H9 (cell line): ENCODE data around the gene OSBPL2. TPM values are rescaled to one million over a fixed set of nuclear protein-coding genes. Genes with fewer than 3 reads are reported as not detected.

ENCODE experiments used
- DNase-seq: peaks from one replicate; pipeline ENCODE4 v3.0.0-alpha.2; 2017
- H2AFZ ChIP-seq: one replicate; pipeline ENCODE4 v1.6.1; 2013; ENCODE audit warnings: mild to moderate bottlenecking, low read length, control low read depth, moderate library complexity
- H2AK5ac ChIP-seq: 2 replicates; pipeline ENCODE4 v1.6.1; 2013; ENCODE audit warnings: low read length, control low read depth, mixed read lengths; ENCODE audit not compliant: insufficient read length
- H2BK120ac ChIP-seq: one replicate; pipeline ENCODE4 v1.6.1; 2013; ENCODE audit warnings: low read depth, mild to moderate bottlenecking, low read length, control low read depth, inconsistent platforms; ENCODE audit not compliant: poor library complexity, severe bottlenecking
- H2BK12ac ChIP-seq: 2 replicates; pipeline ENCODE4 v1.6.1; 2013; ENCODE audit warnings: low read length, control low read depth, mixed read lengths, low read depth; ENCODE audit not compliant: insufficient read length
- H2BK15ac ChIP-seq: 2 replicates; pipeline ENCODE4 v1.6.1; 2013; ENCODE audit warnings: low read depth, low read length, control low read depth
- H2BK20ac ChIP-seq: one replicate; pipeline ENCODE4 v1.6.1; 2013; ENCODE audit warnings: low read depth, mild to moderate bottlenecking, low read length, control low read depth, inconsistent platforms; ENCODE audit not compliant: poor library complexity, severe bottlenecking
- H2BK5ac ChIP-seq: 2 replicates; pipeline ENCODE4 v1.6.1; 2013; ENCODE audit warnings: low read length, control low read depth, mixed read lengths; ENCODE audit not compliant: insufficient read length
- H3K14ac ChIP-seq: 2 replicates; pipeline ENCODE4 v1.6.1; 2013; ENCODE audit warnings: low read length, control low read depth; ENCODE audit not compliant: insufficient read depth
- H3K18ac ChIP-seq: 2 replicates; pipeline ENCODE4 v1.6.1; 2013; ENCODE audit warnings: low read depth, mild to moderate bottlenecking, mixed read lengths, low read length, control low read depth; ENCODE audit not compliant: insufficient read length
- H3K23ac ChIP-seq: 2 replicates; pipeline ENCODE4 v1.6.1; 2013; ENCODE audit warnings: low read length, control low read depth, mixed read lengths, low read depth; ENCODE audit not compliant: insufficient read length
- H3K23me2 ChIP-seq: 2 replicates; pipeline ENCODE4 v1.6.1; 2013; ENCODE audit warnings: low read depth, mild to moderate bottlenecking, mixed read lengths, low read length, control low read depth; ENCODE audit not compliant: insufficient read length, poor library complexity, severe bottlenecking
- H3K27ac ChIP-seq: 2 replicates; pipeline ENCODE4 v1.5.1; 2013; ENCODE audit warnings: low read length, control low read depth, mixed read lengths, low read depth; ENCODE audit not compliant: insufficient read length
- H3K27me3 ChIP-seq: 2 replicates; pipeline ENCODE4 v1.6.1; 2013; ENCODE audit warnings: low read length, control low read depth, inconsistent platforms; ENCODE audit not compliant: insufficient read depth
- H3K4ac ChIP-seq: 2 replicates; pipeline ENCODE4 v1.6.1; 2013; ENCODE audit warnings: low read depth, mild to moderate bottlenecking, control low read depth, inconsistent platforms, low read length, moderate library complexity
- H3K4me1 ChIP-seq: 2 replicates; pipeline ENCODE4 v1.6.1; 2013; ENCODE audit warnings: low read length, control low read depth, inconsistent platforms; ENCODE audit not compliant: insufficient read depth
- H3K4me2 ChIP-seq: 2 replicates; pipeline ENCODE4 v1.6.1; 2013; ENCODE audit warnings: low read length, control low read depth, mixed read lengths; ENCODE audit not compliant: insufficient read length, insufficient read depth
- H3K56ac ChIP-seq: 2 replicates; pipeline ENCODE4 v1.6.1; 2013; ENCODE audit warnings: low read depth, mild to moderate bottlenecking, mixed read lengths, low read length, control low read depth; ENCODE audit not compliant: insufficient read length
- H3K79me1 ChIP-seq: 2 replicates; pipeline ENCODE4 v1.6.1; 2013; ENCODE audit warnings: low read depth, mild to moderate bottlenecking, moderate library complexity, low read length, control low read depth, inconsistent platforms; ENCODE audit not compliant: insufficient read depth, poor library complexity, severe bottlenecking
- H3K79me2 ChIP-seq: 2 replicates; pipeline ENCODE4 v1.6.1; 2013; ENCODE audit warnings: low read length, control low read depth, inconsistent platforms; ENCODE audit not compliant: insufficient read depth
- H3K9ac ChIP-seq: 2 replicates; pipeline ENCODE4 v1.6.1; 2013; ENCODE audit warnings: low read length, control low read depth, mixed read lengths; ENCODE audit not compliant: insufficient read length; ENCODE audit errors: extremely low read depth
- H3K9me3 ChIP-seq: one replicate; pipeline ENCODE4 v1.6.1; 2013; ENCODE audit warnings: low read depth, low read length, inconsistent platforms; ENCODE audit not compliant: control insufficient read depth
- H3T11ph ChIP-seq: one replicate; pipeline ENCODE4 v1.6.1; 2013; ENCODE audit warnings: mild to moderate bottlenecking, low read length, control low read depth, inconsistent platforms
- H4K20me1 ChIP-seq: one replicate; pipeline ENCODE4 v1.6.1; 2013; ENCODE audit not compliant: control insufficient read depth, insufficient read length, insufficient read depth
- H4K5ac ChIP-seq: 2 replicates; pipeline ENCODE4 v1.6.1; 2013; ENCODE audit warnings: low read depth, mild to moderate bottlenecking, mixed read lengths, low read length, control low read depth; ENCODE audit not compliant: insufficient read length
- H4K8ac ChIP-seq: replicated peaks from 2 replicates; pipeline ENCODE4 v1.6.1; 2013; ENCODE audit warnings: low read length, control low read depth, mixed read lengths, low read depth; ENCODE audit not compliant: insufficient read length
- H4K91ac ChIP-seq: 2 replicates; pipeline ENCODE4 v1.6.1; 2013; ENCODE audit warnings: low read depth, mild to moderate bottlenecking, moderate library complexity, mixed read lengths, low read length, control low read depth; ENCODE audit not compliant: insufficient read length
- H3K27ac Mint-ChIP-seq, 3 experiments: 2 replicates in 2 of 3; 3 replicates in 1 of 3; pipeline ENCODE4 v1.8.0; 2020 to 2021; ENCODE audit warnings: mixed read lengths in 3 of 3, mild to moderate bottlenecking in 1 of 3, moderate library complexity in 1 of 3
- H3K27me3 Mint-ChIP-seq: 2 replicates; pipeline ENCODE4 v1.8.0; 2021; ENCODE audit warnings: low read depth, mild to moderate bottlenecking, moderate library complexity, mixed read lengths
- H3K36me3 Mint-ChIP-seq, 3 experiments: 2 replicates in 2 of 3; 3 replicates in 1 of 3; pipeline ENCODE4 v1.8.0; 2020 to 2021; ENCODE audit warnings: low read depth in 3 of 3, mixed read lengths in 3 of 3; ENCODE audit not compliant: insufficient read depth in 1 of 3
- H3K4me1 Mint-ChIP-seq, 2 experiments: 2 replicates each; pipeline ENCODE4 v1.8.0; 2020; ENCODE audit warnings: mixed read lengths in 2 of 2
- H3K4me3 Mint-ChIP-seq, 2 experiments: 2 replicates in 1 of 2; 3 replicates in 1 of 2; pipeline ENCODE4 v1.8.0; 2020 to 2021; ENCODE audit warnings: mild to moderate bottlenecking in 2 of 2, mixed read lengths in 2 of 2, moderate library complexity in 1 of 2
- H3K9me3 Mint-ChIP-seq, 2 experiments: 2 replicates in 1 of 2; 3 replicates in 1 of 2; pipeline ENCODE4 v1.8.0; 2020; ENCODE audit warnings: mild to moderate bottlenecking in 2 of 2, mixed read lengths in 2 of 2, moderate library complexity in 1 of 2
- WGBS: extraction: QIAGEN DNeasy Blood & Tissue Kit; methylation state at CpG from one replicate; pipeline ENCODE4 v1.1.7; 2013; ENCODE audit warnings: missing lambda C conversion rate, low lambda C conversion rate, mixed read lengths; ENCODE audit not compliant: insufficient read length; ENCODE audit errors: extremely low coverage; 5-methylcytosine and 5-hydroxymethylcytosine counted together
- total RNA-seq: library from RNA; stranded (reverse); gene quantifications from 2 replicates; pipeline ENCODE4 v1.2.1, GENCODE V29; 2021
- TF ChIP-seq, protein P1 (sequence below): fragments of 200-600 bp; sonication (generic); conservative IDR thresholded peaks from 3 replicates; pipeline ENCODE4 v1.8.0; 2021; ENCODE audit warnings: antibody characterized with exemption, mild to moderate bottlenecking

The OSBPL2 gene
- total RNA-seq, 1 experiment from 2014 or later = 47.3 TPM

DNA sequence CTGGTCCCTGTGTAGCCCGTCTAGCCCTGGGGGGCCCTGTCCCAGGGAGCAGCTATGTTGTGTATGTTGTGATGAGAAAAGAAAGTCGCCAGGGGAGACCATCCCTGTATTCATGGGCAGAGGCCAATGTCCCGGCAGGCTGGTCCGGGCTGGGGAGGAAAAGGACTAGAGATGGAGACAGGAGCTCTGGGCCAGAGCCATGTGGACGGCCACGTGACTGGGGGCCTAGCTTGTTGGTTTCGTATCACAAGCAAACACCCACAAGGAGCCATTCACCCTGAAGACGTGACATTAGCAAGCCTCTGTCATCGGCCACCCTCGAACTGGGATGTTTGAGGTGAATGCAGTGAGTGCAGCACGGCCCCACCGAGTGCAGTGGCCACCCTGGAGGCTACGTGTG is 15.3 kb upstream of the OSBPL2 start:
- Histone ChIP-seq H4K8ac (no peak overlapping the region), H2AFZ (no peak overlapping the region), H4K5ac (no peak overlapping the region), H3K79me1 (no peaks in the 10 kb centered on the region), H3K18ac (no peak overlapping the region), H2BK12ac (no peak overlapping the region), H3K4me2 (no peak overlapping the region), H4K91ac (no peak overlapping the region), H4K20me1 (no peaks in the 10 kb centered on the region), H2BK120ac (no peak overlapping the region), H3K79me2 (no peaks in the 10 kb centered on the region), H3K23me2 (peaks cover 12% of the 10 kb centered on the region), H3K14ac (no peak overlapping the region; the same call in 1 of the 2 replicates), H2AK5ac (no peak overlapping the region), H3K4ac (no peak overlapping the region), H3K9ac (no peak overlapping the region), H3K27me3 (peaks cover 25% of the 10 kb centered on the region; the same call in 1 of the 2 replicates), H3K27ac (no peak overlapping the region), H3T11ph (no peak overlapping the region), H2BK15ac (no peak overlapping the region), H2BK20ac (no peak overlapping the region), H3K9me3 (no peaks in the 10 kb centered on the region), H3K23ac (no peak overlapping the region), H3K4me1 (no peaks in the 10 kb centered on the region), H2BK5ac (no peak overlapping the region), H3K56ac (no peak overlapping the region)
- Mint-ChIP-seq H3K36me3 (no peaks in the 10 kb centered on the region), H3K4me3 (no peak overlapping the region), H3K27ac (no peak overlapping the region), H3K9me3 (no peaks in the 10 kb centered on the region), H3K27me3 (peaks cover 77% of the 10 kb centered on the region), H3K4me1 (peaks cover 16 to 25% of the 10 kb centered on the region in 2 experiments)
- TF ChIP-seq, protein P1, sequence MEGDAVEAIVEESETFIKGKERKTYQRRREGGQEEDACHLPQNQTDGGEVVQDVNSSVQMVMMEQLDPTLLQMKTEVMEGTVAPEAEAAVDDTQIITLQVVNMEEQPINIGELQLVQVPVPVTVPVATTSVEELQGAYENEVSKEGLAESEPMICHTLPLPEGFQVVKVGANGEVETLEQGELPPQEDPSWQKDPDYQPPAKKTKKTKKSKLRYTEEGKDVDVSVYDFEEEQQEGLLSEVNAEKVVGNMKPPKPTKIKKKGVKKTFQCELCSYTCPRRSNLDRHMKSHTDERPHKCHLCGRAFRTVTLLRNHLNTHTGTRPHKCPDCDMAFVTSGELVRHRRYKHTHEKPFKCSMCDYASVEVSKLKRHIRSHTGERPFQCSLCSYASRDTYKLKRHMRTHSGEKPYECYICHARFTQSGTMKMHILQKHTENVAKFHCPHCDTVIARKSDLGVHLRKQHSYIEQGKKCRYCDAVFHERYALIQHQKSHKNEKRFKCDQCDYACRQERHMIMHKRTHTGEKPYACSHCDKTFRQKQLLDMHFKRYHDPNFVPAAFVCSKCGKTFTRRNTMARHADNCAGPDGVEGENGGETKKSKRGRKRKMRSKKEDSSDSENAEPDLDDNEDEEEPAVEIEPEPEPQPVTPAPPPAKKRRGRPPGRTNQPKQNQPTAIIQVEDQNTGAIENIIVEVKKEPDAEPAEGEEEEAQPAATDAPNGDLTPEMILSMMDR = no peak
- no peak for DNase-seq
- WGBS = no CpG with 5 or more reads among the region's 13 CpGs
